H1 (cell line): ENCODE data around the gene TOR1AIP1. TPM values are rescaled to one million over a fixed set of nuclear protein-coding genes. Genes with fewer than 3 reads are reported as not detected.

ENCODE experiments used
- CBX5 ChIP-seq: fragments of 300-800, 300-1000 bp; sonication (generic); IDR thresholded peaks from 2 replicates; pipeline ENCODE4 v1.7.1; 2016; ENCODE audit warnings: antibody characterized with exemption, low read length, low read depth
- SIX5 ChIP-seq: IDR thresholded peaks from 2 replicates; pipeline ENCODE4 v1.6.1; 2011; ENCODE audit warnings: mild to moderate bottlenecking, low read depth, low read length
- SP4 ChIP-seq: IDR thresholded peaks from 2 replicates; pipeline ENCODE4 v1.6.1; 2012; ENCODE audit warnings: low read length, inconsistent platforms
- polyA plus RNA-seq, 7 experiments: library from polyadenylated mRNA; depleted of rRNA in 3 of 7; stranded (reverse) in 5 of 7; unstranded in 2 of 7; fragments of >200 nt in 5 of 7; fragments of 200-250 nt in 2 of 7; gene quantifications; 1 replicate in 5 of 7; 2 replicates in 1 of 7; 4 replicates in 1 of 7; pipeline versions ENCODE4 v1.2.1 to v1.2.3, GENCODE V29; 2011 to 2013; ENCODE audit warnings: missing spikeins in 2 of 7, mixed read lengths in 2 of 7
- total RNA-seq: library from RNA; stranded (reverse); fragmentation: NEBNext Ultra II Directional; extraction: Animal tissue kit (Norgen Biotek cat#: 25700); gene quantifications from 2 replicates; pipeline ENCODE4 v1.2.1, GENCODE V29; 2021
- TF ChIP-seq, protein P1 (sequence below): IDR thresholded peaks from 2 replicates; pipeline ENCODE4 v1.6.1; 2011; ENCODE audit warnings: low read length, improper control_type of control experiment

The TOR1AIP1 gene
- total and polyA plus RNA-seq, 2 of the 8 experiments (the other 6 are each of a cell fraction or from before 2014, with no cell fraction given), result 5.7 to 22.8 TPM

- no peak for TF ChIP-seq SIX5
- TF ChIP-seq, protein P1, sequence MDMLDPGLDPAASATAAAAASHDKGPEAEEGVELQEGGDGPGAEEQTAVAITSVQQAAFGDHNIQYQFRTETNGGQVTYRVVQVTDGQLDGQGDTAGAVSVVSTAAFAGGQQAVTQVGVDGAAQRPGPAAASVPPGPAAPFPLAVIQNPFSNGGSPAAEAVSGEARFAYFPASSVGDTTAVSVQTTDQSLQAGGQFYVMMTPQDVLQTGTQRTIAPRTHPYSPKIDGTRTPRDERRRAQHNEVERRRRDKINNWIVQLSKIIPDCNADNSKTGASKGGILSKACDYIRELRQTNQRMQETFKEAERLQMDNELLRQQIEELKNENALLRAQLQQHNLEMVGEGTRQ, result no peak
- no peak for TF ChIP-seq CBX5
- no peak for TF ChIP-seq SP4
These were observed 56.7 kb downstream of the TOR1AIP1 start (continued) for GRCh38 chr1:179938752-179939151.
